D721Med (cell line): ENCODE measurements around the gene HPCA.

Experiments
- DNase-seq: peaks from one replicate; pipeline ENCODE4 v3.0.0; 2011; ENCODE audit warnings: low spot score; ENCODE audit not compliant: insufficient read length
- FAIRE-seq: peaks from 2 replicates; lab custom pipeline; 2011; peaks lifted over from hg19 to GRCh38; lab: Jason Lieb, UNC
- TF ChIP-seq, protein P1 (sequence below): IDR thresholded peaks from 2 replicates; pipeline ENCODE4 v1.5.1; 2012; ENCODE audit warnings: mild to moderate bottlenecking, control low read depth; ENCODE audit not compliant: insufficient read depth; ENCODE audit errors: missing control alignments

HPCA gene

DNA sequence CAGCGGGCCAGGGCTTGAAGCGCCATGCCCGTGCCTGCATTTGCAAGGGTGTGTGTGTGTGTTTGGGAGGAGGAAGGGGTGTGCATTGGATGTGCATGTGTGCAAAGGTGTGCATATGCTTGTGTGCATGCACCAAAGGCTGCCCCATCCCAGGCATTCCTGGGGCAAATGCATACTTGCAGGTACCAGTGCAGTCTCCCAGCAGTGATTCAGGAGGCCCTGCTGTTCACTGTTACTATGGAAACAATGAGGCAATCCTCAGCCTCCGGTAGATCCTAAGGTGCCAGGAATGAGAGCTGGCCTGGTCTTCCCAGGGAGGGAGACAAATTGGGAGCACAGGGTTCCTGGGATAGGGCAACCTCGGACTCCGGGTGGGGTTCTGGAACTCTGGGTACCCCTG, 8.1 kb upstream of the HPCA start:
- no peak for DNase-seq
- no peak for FAIRE-seq
- TF ChIP-seq, protein P1, sequence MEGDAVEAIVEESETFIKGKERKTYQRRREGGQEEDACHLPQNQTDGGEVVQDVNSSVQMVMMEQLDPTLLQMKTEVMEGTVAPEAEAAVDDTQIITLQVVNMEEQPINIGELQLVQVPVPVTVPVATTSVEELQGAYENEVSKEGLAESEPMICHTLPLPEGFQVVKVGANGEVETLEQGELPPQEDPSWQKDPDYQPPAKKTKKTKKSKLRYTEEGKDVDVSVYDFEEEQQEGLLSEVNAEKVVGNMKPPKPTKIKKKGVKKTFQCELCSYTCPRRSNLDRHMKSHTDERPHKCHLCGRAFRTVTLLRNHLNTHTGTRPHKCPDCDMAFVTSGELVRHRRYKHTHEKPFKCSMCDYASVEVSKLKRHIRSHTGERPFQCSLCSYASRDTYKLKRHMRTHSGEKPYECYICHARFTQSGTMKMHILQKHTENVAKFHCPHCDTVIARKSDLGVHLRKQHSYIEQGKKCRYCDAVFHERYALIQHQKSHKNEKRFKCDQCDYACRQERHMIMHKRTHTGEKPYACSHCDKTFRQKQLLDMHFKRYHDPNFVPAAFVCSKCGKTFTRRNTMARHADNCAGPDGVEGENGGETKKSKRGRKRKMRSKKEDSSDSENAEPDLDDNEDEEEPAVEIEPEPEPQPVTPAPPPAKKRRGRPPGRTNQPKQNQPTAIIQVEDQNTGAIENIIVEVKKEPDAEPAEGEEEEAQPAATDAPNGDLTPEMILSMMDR = no peak

DNA sequence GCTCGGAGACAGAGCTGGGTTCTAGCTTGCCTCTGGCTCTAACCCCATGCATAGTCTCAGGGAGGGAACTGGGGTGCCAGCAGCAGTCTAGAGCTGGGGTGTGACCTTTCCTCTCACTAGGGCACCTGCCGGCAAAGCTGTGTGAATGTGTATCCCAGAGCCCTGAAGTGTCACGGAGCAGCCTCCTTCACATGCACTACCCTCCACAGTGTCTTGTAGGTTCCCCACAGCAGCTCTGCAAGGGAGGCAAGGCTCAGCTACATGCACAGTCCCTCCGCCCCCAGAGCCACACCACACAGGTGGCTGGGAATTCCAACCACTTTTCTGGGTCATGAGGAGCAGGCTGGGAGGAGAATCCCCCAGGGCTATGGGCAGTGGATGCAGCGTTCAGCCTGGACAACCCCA, 7.7 kb upstream of the HPCA start:
- TF ChIP-seq, protein P1 = no peak
- no peak for DNase-seq
- FAIRE-seq = no peak

DNA sequence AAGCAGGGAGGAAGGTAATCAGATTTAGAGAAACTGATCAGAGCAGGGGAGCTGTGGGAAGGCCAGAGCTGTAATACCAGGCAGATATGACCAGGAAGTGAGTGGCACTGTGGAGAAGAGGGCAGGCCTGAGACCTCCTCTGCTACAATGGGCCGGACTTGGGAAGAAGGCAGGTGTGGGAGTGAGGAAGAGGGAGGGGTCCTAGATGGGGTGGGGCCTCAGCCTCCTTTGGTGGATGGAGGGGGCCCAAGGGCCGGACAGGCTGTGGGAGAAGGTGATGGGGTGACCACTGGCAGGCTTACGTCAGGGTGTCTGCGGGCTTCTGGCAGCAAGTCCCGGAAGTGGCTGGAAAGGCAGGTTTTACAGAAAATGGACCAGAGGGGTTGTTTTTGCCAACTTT, 5.0 kb upstream of the HPCA start:
- FAIRE-seq = no peak
- DNase-seq = no peak
- TF ChIP-seq, protein P1 = no peak

DNA sequence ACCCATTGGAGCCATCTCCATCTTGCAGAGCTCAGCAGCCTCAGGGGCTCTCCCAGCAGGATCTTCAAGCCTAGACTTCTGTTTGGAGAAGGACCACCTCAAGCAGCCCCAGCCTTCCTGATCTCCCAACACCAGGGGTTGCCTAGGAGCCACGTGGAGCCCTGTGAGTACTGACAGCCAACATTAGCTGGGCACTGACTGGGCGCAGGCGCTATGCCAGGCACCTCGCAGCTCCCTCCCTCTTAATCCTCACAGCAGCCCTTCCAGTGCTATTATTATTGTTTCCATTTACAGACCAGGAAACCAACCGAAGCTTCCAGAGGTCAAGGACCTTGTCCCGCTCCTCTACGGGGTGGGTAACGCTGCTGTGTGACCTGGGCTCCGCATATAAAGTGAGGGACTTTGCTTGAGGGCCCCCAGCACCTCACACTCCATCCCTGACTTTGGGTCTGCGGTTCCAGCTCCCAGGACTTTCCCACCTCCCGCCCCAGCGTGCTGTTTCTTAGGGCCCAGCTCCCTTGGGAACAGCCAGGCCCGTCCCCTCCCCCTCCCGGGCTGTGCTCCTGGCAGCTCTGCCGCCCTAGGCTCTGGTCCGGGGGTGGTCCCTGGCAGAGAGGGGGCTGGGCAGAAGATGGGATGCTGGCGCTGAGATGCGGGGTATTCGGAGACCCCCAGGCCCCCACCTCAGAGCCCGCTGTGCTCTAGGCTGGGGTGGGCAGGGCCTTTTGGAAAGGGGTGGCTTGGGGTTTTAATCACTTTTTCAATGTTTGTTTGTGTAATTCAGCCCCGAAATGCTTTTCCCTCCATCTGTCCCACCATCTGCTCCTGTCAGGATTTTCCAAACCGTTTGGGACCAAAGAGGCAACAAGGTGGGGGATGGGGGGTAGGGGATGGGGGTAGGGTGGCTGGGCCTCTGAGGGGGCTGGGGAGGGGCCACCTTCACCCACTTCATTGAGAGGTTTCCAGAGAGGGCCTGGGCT, 4.1 kb upstream of the HPCA start:
- FAIRE-seq (no peak), DNase-seq (peak; percentile 73)
- TF ChIP-seq, protein P1 = no peak

DNA sequence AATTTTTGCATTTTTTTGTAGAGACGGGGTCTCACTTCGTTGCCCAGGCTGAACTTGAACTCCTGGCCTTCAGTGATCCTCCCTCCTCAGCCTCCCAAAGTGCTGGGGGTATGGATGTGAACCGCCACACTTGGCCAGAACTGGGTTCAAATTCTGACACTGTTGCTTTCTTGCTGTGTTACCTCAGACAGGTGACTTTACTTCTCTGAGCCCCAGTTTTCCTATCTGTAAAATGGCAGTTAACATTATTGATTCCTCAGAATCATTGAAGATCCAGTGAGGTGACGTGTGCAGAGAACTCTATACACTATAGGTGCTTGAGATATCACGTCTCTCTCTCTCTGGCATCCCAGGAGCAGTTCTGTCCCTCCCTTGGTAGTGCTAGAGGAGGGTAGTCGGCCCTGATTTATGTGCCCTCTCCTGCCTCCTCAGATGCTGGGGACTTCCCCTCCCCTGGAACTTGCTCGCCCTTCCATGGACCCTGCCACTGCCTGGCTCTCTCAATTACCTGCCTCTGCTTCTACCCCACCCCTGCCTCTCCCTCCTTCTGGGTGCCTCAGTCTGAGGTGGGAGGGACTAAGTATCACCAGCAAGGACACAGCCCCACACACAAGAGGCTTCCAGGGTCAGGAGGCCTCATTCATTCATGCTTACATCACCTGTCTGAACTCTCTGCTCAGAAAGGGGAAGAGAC, 2.8 kb upstream of the HPCA start:
- DNase-seq (no peak), FAIRE-seq (no peak)
- TF ChIP-seq, protein P1 = no peak

DNA sequence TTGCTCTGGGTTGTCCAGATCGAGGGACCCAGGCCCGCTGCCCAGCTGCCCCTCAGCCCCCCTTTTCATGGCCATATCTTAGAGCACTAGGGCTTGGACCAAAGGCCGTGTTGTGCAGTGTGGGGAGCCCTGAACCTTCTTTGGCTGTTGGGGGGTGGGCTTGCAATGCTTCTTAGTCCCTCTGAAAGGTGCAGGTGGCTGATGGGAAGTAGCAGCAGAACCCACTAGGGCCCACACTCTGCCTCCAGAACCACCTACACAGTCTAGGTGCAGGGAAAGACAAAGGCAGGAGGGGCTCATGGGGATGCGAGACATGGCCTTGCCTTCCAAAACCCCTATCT, 2.3 kb upstream of the HPCA start:
- TF ChIP-seq, protein P1 = no peak
- DNase-seq (no peak), FAIRE-seq (no peak)
